Skeletal muscle tissue (tissue), 4 donors: ENCODE results near the gene FAS. TPM values are rescaled to one million over a fixed set of nuclear protein-coding genes. Genes with fewer than 3 reads are reported as not detected.

Experiments used
- H3K27ac ChIP-seq: one replicate; pipeline ENCODE4 v1.7.0; 2013; ENCODE audit warnings: mild to moderate bottlenecking, low read depth, low read length, inconsistent platforms
- H3K27me3 ChIP-seq, 3 donors: one replicate each; pipeline ENCODE4 v1.7.0; 2013; ENCODE audit warnings: low read length in 3 of 3; ENCODE audit not compliant: control insufficient read depth in 3 of 3, insufficient read depth in 3 of 3
- H3K36me3 ChIP-seq, 3 donors: one replicate each; pipeline ENCODE4 v1.7.0; 2013; ENCODE audit warnings: low read length in 3 of 3; ENCODE audit not compliant: control insufficient read depth in 3 of 3, insufficient read depth in 3 of 3
- H3K4me1 ChIP-seq, 3 donors: one replicate each; pipeline ENCODE4 v1.7.0; 2013; ENCODE audit warnings: low read length in 3 of 3, mild to moderate bottlenecking in 3 of 3; ENCODE audit not compliant: control insufficient read depth in 3 of 3, insufficient read depth in 3 of 3
- H3K4me3 ChIP-seq, 3 donors: one replicate each; pipeline ENCODE4 v1.7.0; 2013; ENCODE audit warnings: low read length in 3 of 3
- H3K9ac ChIP-seq, 3 donors: one replicate each; pipeline ENCODE4 v1.7.0; 2013; ENCODE audit warnings: low read length in 3 of 3, mild to moderate bottlenecking in 3 of 3, moderate library complexity in 2 of 3, low read depth in 1 of 3
- H3K9me3 ChIP-seq, 3 donors: one replicate each; pipeline ENCODE4 v1.7.0; 2013; ENCODE audit warnings: low read length in 3 of 3; ENCODE audit not compliant: control insufficient read depth in 3 of 3
- total RNA-seq: library from RNA; depleted of rRNA; stranded (reverse); fragments of >200 nt; gene quantifications from one replicate; pipeline ENCODE4 v1.2.3, GENCODE V29; 2014
- donor health status: Osteomylitis.

FAS gene
- total RNA-seq, 1 donor from 2014 or later: 8.4 TPM

DNA sequence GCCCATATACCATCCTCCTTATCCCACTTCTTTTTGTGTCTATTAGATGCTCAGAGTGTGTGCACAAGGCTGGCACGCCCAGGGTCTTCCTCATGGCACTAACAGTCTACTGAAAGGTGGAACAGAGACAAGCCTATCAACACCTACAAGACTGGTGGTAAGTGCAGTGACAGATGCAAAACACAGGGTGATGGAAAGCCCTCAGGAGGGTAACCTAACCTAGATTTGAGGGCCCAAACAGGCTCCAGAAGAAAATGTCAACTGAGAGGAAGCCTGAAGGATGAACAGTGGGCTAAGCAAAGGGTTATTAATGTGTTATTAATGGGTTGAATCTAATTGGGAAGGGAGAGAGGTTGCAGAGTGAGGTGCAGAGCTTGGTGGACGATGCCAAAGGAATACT lies 1.2 kb upstream of the FAS start:
- no peaks in the 10 kb centered on the region for H3K27me3 ChIP-seq
- H3K27ac ChIP-seq: peak overlapping the region; percentile 91
- H3K4me1 ChIP-seq: peaks cover 4 to 24% (median 20%) of the 10 kb centered on the region in 3 donors
- H3K4me3 ChIP-seq: peak overlapping the region in 2 of 3 donors; percentile 56 to 98
- peak overlapping the region in 1 of 3 donors; percentile 83 for H3K9ac ChIP-seq
- H3K36me3 ChIP-seq: no peaks in the 10 kb centered on the region
- no peaks in the 10 kb centered on the region for H3K9me3 ChIP-seq

DNA sequence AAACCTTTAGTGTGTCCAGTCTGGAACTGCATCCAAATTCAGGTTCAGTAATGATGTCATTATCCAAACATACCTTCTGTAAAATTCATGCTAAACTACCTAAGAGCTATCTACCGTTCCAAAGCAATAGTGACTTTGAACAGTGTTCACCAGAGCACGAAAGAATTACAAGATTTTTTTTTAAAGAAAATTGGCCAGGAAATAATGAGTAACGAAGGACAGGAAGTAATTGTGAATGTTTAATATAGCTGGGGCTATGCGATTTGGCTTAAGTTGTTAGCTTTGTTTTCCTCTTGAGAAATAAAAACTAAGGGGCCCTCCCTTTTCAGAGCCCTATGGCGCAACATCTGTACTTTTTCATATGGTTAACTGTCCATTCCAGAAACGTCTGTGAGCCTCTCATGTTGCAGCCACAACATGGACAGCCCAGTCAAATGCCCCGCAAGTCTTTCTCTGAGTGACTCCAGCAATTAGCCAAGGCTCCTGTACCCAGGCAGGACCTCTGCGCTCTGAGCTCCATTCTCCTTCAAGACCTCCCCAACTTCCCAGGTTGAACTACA lies 694 bp upstream of the FAS start:
- no peaks in the 10 kb centered on the region for H3K36me3 ChIP-seq
- no peaks in the 10 kb centered on the region for H3K27me3 ChIP-seq
- peaks cover 4 to 24% (median 20%) of the 10 kb centered on the region in 3 donors for H3K4me1 ChIP-seq
- peak overlapping the region; percentile 77 to 98 (median 89) for H3K4me3 ChIP-seq
- no peaks in the 10 kb centered on the region for H3K9me3 ChIP-seq
- peak overlapping the region; percentile 83 to 95 (median 83) for H3K9ac ChIP-seq
- peak overlapping the region; percentile 91 for H3K27ac ChIP-seq

DNA sequence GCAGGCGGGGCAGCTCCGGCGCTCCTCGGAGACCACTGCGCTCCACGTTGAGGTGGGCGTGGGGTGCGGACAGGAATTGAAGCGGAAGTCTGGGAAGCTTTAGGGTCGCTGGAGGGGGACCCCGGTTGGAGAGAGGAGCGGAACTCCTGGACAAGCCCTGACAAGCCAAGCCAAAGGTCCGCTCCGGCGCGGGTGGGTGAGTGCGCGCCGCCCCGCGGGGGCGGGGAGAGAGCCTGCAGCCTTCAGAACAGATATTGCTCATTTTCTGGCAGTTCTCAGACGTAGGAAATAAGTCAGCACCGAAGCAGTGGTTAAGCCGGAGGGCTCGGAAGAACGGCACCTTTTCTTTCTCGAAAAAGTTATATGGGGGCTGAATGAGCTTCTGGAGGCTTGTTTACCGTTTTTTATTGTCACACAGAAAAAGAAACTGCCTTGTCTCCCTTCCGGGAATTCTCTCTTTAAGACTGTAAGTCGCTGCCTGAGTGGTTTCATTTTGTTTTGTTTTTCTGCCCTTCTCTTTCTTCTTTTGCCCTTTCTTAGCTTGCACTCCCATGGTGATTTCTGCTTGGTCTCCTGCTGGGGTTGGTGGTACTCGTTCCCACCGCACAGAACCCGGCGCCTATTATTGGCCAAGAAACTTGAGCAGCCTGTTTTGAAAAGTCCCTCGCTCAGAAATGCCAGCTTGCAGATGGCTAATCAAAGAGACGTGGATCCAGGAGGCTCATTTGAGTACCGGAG lies 732 bp downstream of the FAS start:
- H3K9ac ChIP-seq: peak overlapping the region; percentile 83 to 95 (median 83)
- H3K4me1 ChIP-seq: peaks cover 4 to 27% (median 24%) of the 10 kb centered on the region in 3 donors
- no peaks in the 10 kb centered on the region for H3K36me3 ChIP-seq
- no peaks in the 10 kb centered on the region for H3K9me3 ChIP-seq
- H3K4me3 ChIP-seq: peak overlapping the region; percentile 77 to 98 (median 89)
- H3K27me3 ChIP-seq: no peaks in the 10 kb centered on the region
- peak overlapping the region; percentile 91 for H3K27ac ChIP-seq

DNA sequence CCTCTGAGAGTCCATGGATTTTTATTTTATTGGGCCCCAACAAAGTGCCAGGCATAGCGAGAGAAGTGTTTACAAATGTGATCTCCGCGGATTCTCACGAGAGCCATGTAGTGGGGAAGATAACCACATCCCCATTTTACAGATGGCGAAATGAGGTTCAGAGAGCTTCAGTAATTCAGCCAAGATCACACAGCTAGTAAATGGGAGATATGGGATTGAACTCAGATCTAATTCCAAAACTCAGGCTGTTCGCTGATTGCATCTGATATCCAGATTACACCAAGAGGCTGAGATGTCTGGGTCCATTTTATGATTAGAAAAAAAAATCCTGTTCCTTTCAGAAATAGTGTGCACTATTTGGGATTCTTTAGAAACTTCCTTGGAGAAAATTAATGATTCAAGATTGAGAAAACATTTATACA lies 1.3 kb downstream of the FAS start:
- peak overlapping the region; percentile 91 for H3K27ac ChIP-seq
- peak overlapping the region; percentile 83 to 95 (median 83) for H3K9ac ChIP-seq
- H3K36me3 ChIP-seq: no peaks in the 10 kb centered on the region
- H3K4me3 ChIP-seq: peak overlapping the region; percentile 77 to 98 (median 89)
- no peaks in the 10 kb centered on the region for H3K9me3 ChIP-seq
- no peaks in the 10 kb centered on the region for H3K27me3 ChIP-seq
- peaks cover 4 to 29% (median 24%) of the 10 kb centered on the region in 3 donors for H3K4me1 ChIP-seq

DNA sequence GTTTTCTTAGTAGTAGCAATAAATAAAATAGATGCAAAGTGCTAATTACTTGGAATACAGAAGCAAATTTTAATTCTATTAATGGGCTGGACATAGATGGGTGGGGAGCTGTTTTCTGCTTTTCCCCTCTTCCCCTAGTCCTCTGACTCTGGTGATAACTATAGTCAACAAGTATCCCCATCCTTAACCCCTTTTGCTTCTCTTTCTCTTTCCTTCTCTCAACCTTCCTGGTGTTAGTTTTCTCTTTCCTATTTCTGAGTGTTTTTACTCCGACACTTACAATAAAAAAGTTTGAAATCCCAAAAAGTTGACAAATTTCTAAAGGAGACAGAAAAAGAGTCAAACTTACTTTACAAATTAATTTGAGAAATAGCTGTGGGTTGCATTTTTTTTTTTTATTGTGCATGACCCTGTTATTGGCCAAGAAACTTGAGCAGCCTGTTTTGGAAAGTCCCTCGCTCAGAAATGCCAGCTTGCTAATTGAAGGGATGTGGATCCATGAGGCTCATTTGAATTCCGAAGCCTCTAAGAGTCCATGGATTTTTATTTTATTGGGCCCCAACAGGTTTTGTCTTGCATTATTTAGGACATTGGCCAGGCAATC lies 2.4 kb downstream of the FAS start:
- H3K27ac ChIP-seq: peak overlapping the region; percentile 28
- H3K27me3 ChIP-seq: no peaks in the 10 kb centered on the region
- no peaks in the 10 kb centered on the region for H3K9me3 ChIP-seq
- H3K36me3 ChIP-seq: no peaks in the 10 kb centered on the region
- peak overlapping the region; percentile 6 to 98 (median 45) for H3K4me3 ChIP-seq
- H3K9ac ChIP-seq: peak overlapping the region in 2 of 3 donors; percentile 40 to 59
- H3K4me1 ChIP-seq: peaks cover 4 to 30% (median 24%) of the 10 kb centered on the region in 3 donors

DNA sequence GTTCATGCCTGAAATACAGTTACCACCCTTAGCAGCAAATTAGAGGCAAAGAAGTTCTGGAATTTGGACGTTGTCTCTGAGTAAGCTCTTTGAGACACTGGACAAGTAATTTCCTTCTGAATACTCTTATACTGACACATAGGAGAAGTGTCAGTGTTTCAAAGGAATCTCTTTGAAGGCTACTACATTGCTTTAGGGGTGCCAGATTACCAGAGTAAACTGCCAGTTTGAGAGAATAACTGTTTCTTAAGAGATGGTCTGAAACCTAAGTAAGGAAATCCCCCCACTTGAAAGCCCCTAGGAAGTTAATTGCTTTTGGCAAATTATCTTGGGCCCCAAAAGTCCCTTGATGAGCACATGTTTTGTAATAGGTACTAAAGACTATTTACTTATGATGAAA lies 3.4 kb downstream of the FAS start:
- H3K36me3 ChIP-seq: no peaks in the 10 kb centered on the region
- no peak overlapping the region for H3K9ac ChIP-seq
- peak overlapping the region in 1 of 3 donors; percentile 98 for H3K4me3 ChIP-seq
- no peaks in the 10 kb centered on the region for H3K27me3 ChIP-seq
- peaks cover 4 to 30% (median 24%) of the 10 kb centered on the region in 3 donors for H3K4me1 ChIP-seq
- H3K27ac ChIP-seq: peak overlapping the region; percentile 15
- no peaks in the 10 kb centered on the region for H3K9me3 ChIP-seq

DNA sequence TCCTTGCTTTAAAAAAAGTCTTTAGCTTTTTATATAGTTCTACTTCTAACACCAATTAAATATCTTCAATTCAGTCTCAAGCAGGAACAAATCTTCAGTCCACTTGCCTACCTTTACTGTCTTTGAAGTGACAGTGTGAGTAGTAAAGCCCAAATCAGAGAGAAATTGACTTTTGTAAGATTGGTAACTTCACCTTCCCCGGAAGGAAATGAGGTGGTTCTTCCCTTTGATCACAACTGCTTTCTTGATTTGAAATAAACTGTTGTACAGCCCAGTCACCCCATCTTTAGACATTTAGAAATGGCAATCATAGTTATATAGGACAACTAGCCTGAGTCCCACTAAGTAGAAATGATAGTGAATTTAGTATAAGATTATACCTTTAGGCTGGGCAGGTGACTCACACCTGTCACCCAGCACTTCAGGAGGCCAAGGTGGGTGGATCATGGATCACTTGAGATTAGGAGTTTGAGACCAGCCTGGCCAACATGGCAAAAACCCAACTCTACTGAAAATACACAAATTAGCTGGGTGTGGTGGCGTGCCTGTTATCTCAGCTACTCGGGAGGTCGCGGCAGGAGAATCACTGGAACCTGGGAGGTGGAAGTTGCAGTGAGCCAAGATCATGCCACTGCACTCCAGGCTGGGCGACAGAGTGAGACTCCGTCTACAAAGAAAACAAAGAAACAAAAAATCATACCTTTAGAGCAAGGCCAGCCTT lies 4.7 kb downstream of the FAS start:
- H3K27me3 ChIP-seq: no peaks in the 10 kb centered on the region
- peaks cover under 1 to 21% (median 16%) of the 10 kb centered on the region in 3 donors for H3K4me1 ChIP-seq
- peak overlapping the region in 1 of 3 donors; percentile 34 for H3K4me3 ChIP-seq

DNA sequence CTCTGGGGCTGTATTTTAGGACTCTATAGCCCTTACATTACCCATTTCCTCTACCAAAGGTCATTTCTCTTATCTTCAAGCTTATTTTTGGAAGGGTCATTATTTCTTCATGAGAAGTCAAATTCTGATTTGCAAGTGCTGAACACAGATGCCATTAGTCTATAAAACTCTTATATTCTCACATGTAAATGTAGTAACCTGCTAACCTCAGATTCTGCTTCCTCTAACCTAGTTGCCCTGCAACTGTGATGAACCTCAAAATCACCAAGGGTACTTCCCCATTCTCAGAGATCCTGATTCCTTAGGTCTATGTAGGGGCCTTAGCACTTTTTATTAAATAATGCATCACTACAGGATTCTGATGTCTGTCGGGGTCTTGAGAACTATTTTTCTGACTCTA lies 6.3 kb downstream of the FAS start:
- no peaks in the 10 kb centered on the region for H3K36me3 ChIP-seq
- H3K9me3 ChIP-seq: no peaks in the 10 kb centered on the region
- H3K4me3 ChIP-seq: no peak overlapping the region
- H3K27me3 ChIP-seq: peaks cover 0 to 3% (median 0%) of the 10 kb centered on the region in 3 donors
- peaks cover 4 to 31% (median 11%) of the 10 kb centered on the region in 3 donors for H3K4me1 ChIP-seq
- H3K27ac ChIP-seq: no peak overlapping the region
- no peak overlapping the region for H3K9ac ChIP-seq

More for the DNA sequence above, 4.7 kb downstream of the FAS start:
- H3K9me3 ChIP-seq: no peaks in the 10 kb centered on the region
- H3K9ac ChIP-seq: peak overlapping the region in 1 of 3 donors; percentile 46
- H3K27ac ChIP-seq: peak overlapping the region; percentile 15
- H3K36me3 ChIP-seq: no peaks in the 10 kb centered on the region

DNA sequence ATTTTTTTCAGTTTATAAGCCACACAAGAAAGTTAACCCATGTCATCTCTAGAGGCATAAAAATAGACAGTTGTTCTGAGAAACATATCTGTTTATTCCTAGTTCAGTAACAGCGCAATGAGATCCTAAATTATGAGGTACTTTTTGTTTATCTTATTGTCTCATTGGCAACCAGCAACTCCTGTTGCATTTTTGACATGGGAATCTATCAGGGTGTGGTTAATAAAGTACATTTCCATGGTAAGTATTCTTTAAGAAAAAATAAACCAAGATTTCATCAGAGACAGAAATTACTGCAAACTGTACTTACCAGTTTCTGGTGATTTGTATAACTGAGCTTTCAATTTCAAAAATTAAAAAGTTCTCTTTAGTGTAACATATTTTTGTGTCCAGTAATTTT lies 9.0 kb downstream of the FAS start:
- Histone ChIP-seq H3K27ac (peak overlapping the region; percentile 52), H3K9me3 (no peaks in the 10 kb centered on the region), H3K9ac (peak overlapping the region in 2 of 3 donors; percentile 28 to 38), H3K4me1 (peaks cover 4 to 27% (median 6%) of the 10 kb centered on the region in 3 donors), H3K4me3 (peak overlapping the region in 1 of 3 donors; percentile 51), H3K36me3 (peaks cover 0 to 6% (median 0%) of the 10 kb centered on the region in 3 donors), H3K27me3 (peaks cover 0 to 3% (median 0%) of the 10 kb centered on the region in 3 donors)
